Keratinocyte (primary cell): Measurements from ENCODE around the gene ARMC3.
"Not testable (repeated sequence)": the region's sequence is repeated elsewhere in the genome, so short reads cannot be mapped to it uniquely, and the experiment has no call there.

Experiments
- CTCF ChIP-seq, 3 experiments: IDR thresholded peaks in 1 of 3; conservative IDR thresholded peaks in 1 of 3; optimal IDR thresholded peaks in 1 of 3; 2 replicates in 2 of 3; 3 replicates in 1 of 3; pipeline versions ENCODE3 to v1.5.1; 2011; ENCODE audit warnings: low read length in 3 of 3, mild to moderate bottlenecking in 3 of 3, moderate library complexity in 2 of 3, control low read depth in 1 of 3, inconsistent platforms in 1 of 3; ENCODE audit not compliant: insufficient read depth in 2 of 3; ENCODE audit errors: extremely low read depth in 1 of 3
- EZH2 ChIP-seq: IDR thresholded peaks from one replicate; pipeline ENCODE4 v1.6.1; 2012; ENCODE audit warnings: inconsistent platforms, mild to moderate bottlenecking, low read length, moderate library complexity

GRCh38 chr10:23072593-23072992 lies 144.7 kb downstream of the ARMC3 start:
- TF ChIP-seq CTCF (optimal IDR thresholded peaks at IDR 0.05 in 1 of 3, IDR thresholded peaks at IDR 0.05 in 1 of 3, conservative IDR thresholded peaks at IDR 0.05 in 1 of 3; ENCODE audit: extremely low read depth in 1 of 3, insufficient read depth in 2 of 3, low read length in 3 of 3); EZH2: not testable (repeated sequence)
